Activated CD4-positive, alpha-beta T cell treated with anti-CD3 and anti-CD28 coated beads, Interleukin-2, amount 10 ng/mL, durations not matched to agents 24 days and 14 days (primary cell): ENCODE data around the gene HOXB8. TPM values are rescaled to one million over a fixed set of nuclear protein-coding genes. Genes with fewer than 3 reads are reported as not detected.

Experiments
- DNase-seq: peaks from one replicate; pipeline ENCODE4 v3.0.0; 2022
- H3K27ac Mint-ChIP-seq: one replicate; pipeline ENCODE4 v1.8.0; 2022; ENCODE audit warnings: mild to moderate bottlenecking, mixed read lengths
- H3K27me3 Mint-ChIP-seq: one replicate; pipeline ENCODE4 v1.8.0; 2022; ENCODE audit warnings: mixed read lengths
- H3K36me3 Mint-ChIP-seq: one replicate; pipeline ENCODE4 v1.8.0; 2022; ENCODE audit warnings: low read depth, mild to moderate bottlenecking, mixed read lengths
- H3K4me1 Mint-ChIP-seq: one replicate; pipeline ENCODE4 v1.8.0; 2021; ENCODE audit warnings: mixed read lengths
- H3K4me3 Mint-ChIP-seq: one replicate; pipeline ENCODE4 v1.8.0; 2022; ENCODE audit warnings: mild to moderate bottlenecking, moderate library complexity, mixed read lengths
- H3K9me3 Mint-ChIP-seq: one replicate; pipeline ENCODE4 v1.8.0; 2021; ENCODE audit warnings: mixed read lengths
- intact Hi-C: fragments of 100-400 bp; cut with micrococcal nuclease; formaldehyde crosslinking; loops from one replicate; pipeline ENCODE4 v1.15.1; 2023
- total RNA-seq: library from RNA; stranded (reverse); gene quantifications from 2 replicates; pipeline ENCODE4 v1.2.3, GENCODE V29; 2022

HOXB8 gene
- total RNA-seq, 1 donor from 2014 or later: not detected

GRCh38 chr17:48642843-48643696 is 28.0 kb upstream of the HOXB8 start:
- Mint-ChIP-seq H3K27me3 (peaks cover 92% of the 10 kb centered on the region), H3K4me1 (peaks cover 21% of the 10 kb centered on the region), H3K4me3 (no peak overlapping the region), H3K27ac (no peak overlapping the region), H3K9me3 (no peaks in the 10 kb centered on the region), H3K36me3 (peaks cover 2% of the 10 kb centered on the region)
- no peak for DNase-seq
- intact Hi-C loops: loop anchor here (5.0 kb wide), 1 partner anchor 79 kb away; the partner anchor contains the start of genes PRAC1 and PRAC2

- no peaks in the 10 kb centered on the region for H3K9me3 Mint-ChIP-seq
- H3K4me3 Mint-ChIP-seq: no peak overlapping the region
- intact Hi-C loops: loop anchor here (5.0 kb wide), 1 partner anchor 80 kb away; the partner anchor contains the start of genes PRAC1 and PRAC2
- H3K4me1 Mint-ChIP-seq: peaks cover 16% of the 10 kb centered on the region
- peaks cover 94% of the 10 kb centered on the region for H3K27me3 Mint-ChIP-seq
- H3K27ac Mint-ChIP-seq: no peak overlapping the region
- peak; percentile 57 for DNase-seq
- peaks cover 2% of the 10 kb centered on the region for H3K36me3 Mint-ChIP-seq
Observed at GRCh38 chr17:48642059-48642842, 27.2 kb upstream of the HOXB8 start.

GRCh38 chr17:48641541-48642058 is 26.5 kb upstream of the HOXB8 start:
- intact Hi-C loops: loop anchor here (2.0 to 5.0 kb wide), 2 partner anchors 25 to 81 kb away; partner anchors contain the start of genes PRAC1 and PRAC2
- peaks cover 12% of the 10 kb centered on the region for H3K4me1 Mint-ChIP-seq
- peaks cover 96% of the 10 kb centered on the region for H3K27me3 Mint-ChIP-seq
- DNase-seq: no peak
- H3K4me3 Mint-ChIP-seq: no peak overlapping the region
- no peaks in the 10 kb centered on the region for H3K9me3 Mint-ChIP-seq
- H3K36me3 Mint-ChIP-seq: peaks cover 2% of the 10 kb centered on the region
- peak overlapping the region; percentile 62 for H3K27ac Mint-ChIP-seq

GRCh38 chr17:48640858-48641180 is 25.7 kb upstream of the HOXB8 start:
- H3K4me1 Mint-ChIP-seq: peaks cover 11% of the 10 kb centered on the region
- H3K9me3 Mint-ChIP-seq: no peaks in the 10 kb centered on the region
- intact Hi-C loops: loop anchor here (2.0 to 5.0 kb wide), 2 partner anchors 24 to 81 kb away; partner anchors contain the start of genes PRAC1 and PRAC2

GRCh38 chr17:48639982-48640857 is 25.1 kb upstream of the HOXB8 start:
- Mint-ChIP-seq H3K4me3 (no peak overlapping the region), H3K27me3 (peaks cover 97% of the 10 kb centered on the region), H3K4me1 (peaks cover 8% of the 10 kb centered on the region), H3K36me3 (peaks cover 2% of the 10 kb centered on the region), H3K27ac (no peak overlapping the region), H3K9me3 (no peaks in the 10 kb centered on the region)
- no peak for DNase-seq
- intact Hi-C loops: loop anchor here (2.0 to 5.0 kb wide), 2 partner anchors 23 to 82 kb away; partner anchors contain the start of genes PRAC1 and PRAC2

More at GRCh38 chr17:48640858-48641180, 25.7 kb upstream of the HOXB8 start:
- Mint-ChIP-seq H3K4me3 (no peak overlapping the region), H3K27me3 (peaks cover 97% of the 10 kb centered on the region), H3K36me3 (peaks cover 2% of the 10 kb centered on the region), H3K27ac (no peak overlapping the region)
- DNase-seq: no peak

GRCh38 chr17:48639136-48639535 is 24.0 kb upstream of the HOXB8 start:
- peaks cover 9% of the 10 kb centered on the region for H3K4me1 Mint-ChIP-seq
- H3K27ac Mint-ChIP-seq: no peak overlapping the region
- intact Hi-C loops: no loop called here
- no peak overlapping the region for H3K4me3 Mint-ChIP-seq
- DNase-seq: no peak
- H3K27me3 Mint-ChIP-seq: peaks cover 97% of the 10 kb centered on the region
- peaks cover 2% of the 10 kb centered on the region for H3K36me3 Mint-ChIP-seq
- H3K9me3 Mint-ChIP-seq: no peaks in the 10 kb centered on the region

GRCh38 chr17:48637323-48638260 is 22.5 kb upstream of the HOXB8 start:
- no peak overlapping the region for H3K27ac Mint-ChIP-seq
- intact Hi-C loops: no loop called here
- H3K36me3 Mint-ChIP-seq: peaks cover 2% of the 10 kb centered on the region
- DNase-seq: no peak
- H3K4me3 Mint-ChIP-seq: no peak overlapping the region
- no peaks in the 10 kb centered on the region for H3K9me3 Mint-ChIP-seq
- peaks cover 94% of the 10 kb centered on the region for H3K27me3 Mint-ChIP-seq
- peaks cover 11% of the 10 kb centered on the region for H3K4me1 Mint-ChIP-seq

GRCh38 chr17:48636177-48637018 is 21.3 kb upstream of the HOXB8 start:
- intact Hi-C loops: loop anchor here (1.0 kb wide), 1 partner anchor 10 kb away; the partner anchor contains the start of gene HOXB9
- peaks cover 8% of the 10 kb centered on the region for H3K4me1 Mint-ChIP-seq
- no peaks in the 10 kb centered on the region for H3K36me3 Mint-ChIP-seq

GRCh38 chr17:48634493-48635208 is 19.6 kb upstream of the HOXB8 start:
- Mint-ChIP-seq H3K4me1 (peaks cover 6% of the 10 kb centered on the region), H3K36me3 (no peaks in the 10 kb centered on the region), H3K4me3 (peak overlapping the region; percentile 47), H3K27me3 (peaks cover 89% of the 10 kb centered on the region), H3K9me3 (no peaks in the 10 kb centered on the region), H3K27ac (no peak overlapping the region)
- no peak for DNase-seq
- intact Hi-C loops: no loop called here

More at GRCh38 chr17:48636177-48637018, 21.3 kb upstream of the HOXB8 start:
- H3K9me3 Mint-ChIP-seq: no peaks in the 10 kb centered on the region
- H3K27me3 Mint-ChIP-seq: peaks cover 92% of the 10 kb centered on the region
- no peak overlapping the region for H3K27ac Mint-ChIP-seq
- no peak overlapping the region for H3K4me3 Mint-ChIP-seq
- peak; percentile 91 for DNase-seq

GRCh38 chr17:48633266-48633677 is 18.2 kb upstream of the HOXB8 start:
- Mint-ChIP-seq H3K9me3 (no peaks in the 10 kb centered on the region), H3K27me3 (peaks cover 89% of the 10 kb centered on the region), H3K4me1 (peaks cover 6% of the 10 kb centered on the region), H3K27ac (no peak overlapping the region), H3K4me3 (no peak overlapping the region), H3K36me3 (no peaks in the 10 kb centered on the region)
- DNase-seq: no peak
- intact Hi-C loops: no loop called here

GRCh38 chr17:48632579-48633265 is 17.6 kb upstream of the HOXB8 start:
- H3K27ac Mint-ChIP-seq: no peak overlapping the region
- H3K36me3 Mint-ChIP-seq: no peaks in the 10 kb centered on the region
- peak overlapping the region; percentile 33 for H3K4me3 Mint-ChIP-seq
- H3K27me3 Mint-ChIP-seq: peaks cover 90% of the 10 kb centered on the region
- intact Hi-C loops: no loop called here
- no peak for DNase-seq
- peaks cover 6% of the 10 kb centered on the region for H3K4me1 Mint-ChIP-seq
- H3K9me3 Mint-ChIP-seq: no peaks in the 10 kb centered on the region
